HG03432 (cell line): ENCODE results near the gene GSG1.

Experiments used
- ATAC-seq: cut with Tn5 transposase; IDR thresholded peaks from one replicate; pipeline ENCODE4 v1.9.1; 2021; ENCODE audit warnings: mild to moderate bottlenecking, moderate library complexity; ENCODE audit not compliant: unreplicated experiment

Gene GSG1

DNA sequence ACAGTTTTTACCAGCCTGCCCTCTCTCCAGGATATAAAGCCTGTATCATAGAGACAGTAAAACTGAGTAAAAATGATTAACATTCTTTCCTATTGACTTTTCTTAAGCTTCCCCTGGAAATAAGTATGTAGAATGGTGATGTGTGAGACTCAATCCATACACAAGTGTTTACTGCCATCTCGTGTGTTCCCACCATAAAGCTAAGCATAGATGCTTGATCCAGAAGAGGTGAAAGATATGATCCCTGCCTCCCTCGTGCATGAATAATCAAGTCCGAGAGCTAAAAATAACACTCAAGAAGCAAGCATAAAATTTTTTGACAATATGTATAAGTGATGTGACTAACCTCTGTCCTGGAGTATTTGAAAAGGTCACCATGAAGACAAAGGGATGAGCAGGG, 16.9 kb upstream of the GSG1 start:
- ATAC-seq, result no peak

GRCh38 chr12:13119826-13120225, 16.4 kb upstream of the GSG1 start:
- no peak for ATAC-seq

GRCh38 chr12:13117029-13117428, 13.6 kb upstream of the GSG1 start:
- ATAC-seq, result no peak

- ATAC-seq, result no peak
Measured at GRCh38 chr12:13116259-13116658, 12.8 kb upstream of the GSG1 start.

GRCh38 chr12:13114251-13115052, 11.0 kb upstream of the GSG1 start:
- no peak for ATAC-seq

DNA sequence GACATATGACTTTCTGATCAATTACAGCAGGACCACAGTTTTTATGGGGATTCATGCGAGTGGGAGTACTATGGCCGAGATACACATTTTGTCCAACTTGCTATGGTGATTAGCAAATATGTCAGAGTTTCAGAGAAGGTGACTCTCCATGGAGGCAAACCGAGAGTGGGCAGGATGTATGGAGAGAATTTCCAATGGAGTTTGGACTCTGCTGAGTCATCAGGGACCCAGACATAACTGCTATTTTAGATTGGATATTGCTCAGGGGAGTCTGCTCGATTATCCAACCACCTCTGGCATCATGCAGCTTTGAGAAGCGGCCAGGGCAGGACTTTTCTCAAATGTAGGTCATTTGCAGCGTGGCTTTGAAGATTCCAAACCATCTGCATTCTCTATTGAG, 9.5 kb upstream of the GSG1 start:
- no peak for ATAC-seq

GRCh38 chr12:13106666-13107065, 3.2 kb upstream of the GSG1 start:
- no peak for ATAC-seq

- no peak for ATAC-seq
Measured at GRCh38 chr12:13105781-13106180, 2.3 kb upstream of the GSG1 start.

DNA sequence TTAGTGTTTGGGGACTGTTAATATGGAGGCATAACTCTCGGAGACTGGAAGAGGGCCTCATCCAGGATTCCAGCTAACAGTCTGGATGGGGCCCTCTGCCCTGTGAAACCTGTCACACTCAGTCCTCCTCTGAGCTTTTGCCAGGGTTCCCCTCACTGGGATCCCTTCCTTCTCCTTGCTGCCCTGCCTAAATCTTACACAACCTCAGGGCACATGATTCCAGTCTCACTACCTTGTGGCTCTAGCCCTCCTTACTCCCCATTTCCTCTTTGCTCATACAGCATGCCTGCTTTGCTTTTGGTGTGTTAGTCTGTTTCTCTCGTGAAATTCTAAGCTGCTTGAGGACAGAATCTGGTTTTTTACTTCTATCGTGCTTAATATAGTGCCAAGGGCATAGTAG, 942 bp upstream of the GSG1 start:
- no peak for ATAC-seq

- no peak for ATAC-seq
Measured at GRCh38 chr12:13102461-13103195, 839 bp downstream of the GSG1 start.

DNA sequence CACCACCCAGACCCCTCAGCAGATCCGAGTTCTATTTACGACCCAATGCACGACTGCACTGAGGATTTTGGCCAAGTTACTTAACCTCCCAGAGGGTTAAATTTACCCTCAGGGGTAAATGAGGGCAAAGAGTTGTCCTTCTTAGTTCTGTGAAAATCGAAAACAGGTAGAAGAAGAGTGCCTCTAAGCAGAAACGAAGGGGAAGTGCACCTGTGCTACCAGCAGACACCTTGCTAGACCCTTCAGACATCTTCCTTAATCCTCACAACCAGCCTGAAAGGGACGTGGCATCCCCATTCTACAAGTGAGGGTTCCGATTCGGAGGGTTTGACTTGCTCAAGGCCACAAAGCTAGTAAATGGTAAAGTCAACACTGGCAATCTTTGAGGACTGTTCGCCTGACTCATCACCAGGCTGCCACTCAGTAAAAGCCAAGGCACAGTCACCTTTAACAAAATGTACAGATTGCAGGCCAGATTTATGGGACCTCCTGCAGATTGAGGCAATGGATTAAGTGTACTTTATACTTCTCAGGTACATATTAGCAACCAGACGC, 1.6 kb downstream of the GSG1 start:
- ATAC-seq, result no peak

DNA sequence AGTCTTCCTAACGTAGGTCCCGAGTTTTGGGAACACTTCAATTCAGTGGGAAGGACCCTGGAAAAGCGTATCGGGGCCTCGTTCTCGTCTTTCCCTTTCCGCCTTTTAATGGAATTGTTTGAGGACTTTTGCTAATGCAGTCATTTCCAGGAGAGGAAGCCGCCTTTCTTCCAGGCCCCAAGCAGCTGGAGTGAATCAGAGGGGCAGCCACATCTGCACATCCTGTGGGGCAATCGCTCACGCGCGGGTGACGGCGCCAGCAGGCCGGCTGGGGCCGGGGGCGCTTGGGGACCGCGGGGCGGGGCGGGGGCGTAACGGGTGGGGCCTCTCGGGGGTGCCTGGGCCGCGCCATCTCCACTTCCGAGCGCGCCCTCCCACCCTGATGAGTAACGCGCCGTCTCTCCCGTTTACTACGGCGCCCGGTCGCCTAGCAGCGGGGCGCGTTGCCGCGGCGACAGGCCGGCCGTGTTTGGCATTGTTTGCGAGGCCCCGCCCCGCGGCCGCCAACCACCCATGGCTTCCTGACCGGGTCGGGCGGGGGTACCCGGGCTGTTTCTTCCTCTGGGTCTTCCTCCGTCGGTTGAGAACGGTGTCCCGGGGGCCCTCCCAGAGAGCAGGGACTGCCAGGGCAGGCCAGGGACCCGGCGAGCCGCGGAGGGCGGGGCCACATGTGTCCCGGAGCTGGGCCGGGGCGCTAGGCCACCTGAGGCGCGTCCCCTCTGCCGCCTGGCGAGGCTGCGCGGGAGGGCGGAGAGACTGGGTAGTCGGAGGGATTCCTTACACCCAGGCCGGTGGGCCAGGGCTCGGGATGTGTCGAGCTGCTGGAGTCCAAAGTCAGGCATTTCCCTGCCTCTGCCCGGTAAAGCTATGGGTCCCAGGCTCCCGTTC, 2.3 kb downstream of the GSG1 start:
- ATAC-seq, result peak; percentile 94

GRCh38 chr12:13100605-13100881, 2.9 kb downstream of the GSG1 start:
- no peak for ATAC-seq

- ATAC-seq, result no peak
Measured at GRCh38 chr12:13099844-13100604, 3.4 kb downstream of the GSG1 start.

GRCh38 chr12:13099066-13099843, 4.2 kb downstream of the GSG1 start:
- ATAC-seq, result no peak

- ATAC-seq, result no peak
Measured at GRCh38 chr12:13097491-13098011, 5.9 kb downstream of the GSG1 start.

GRCh38 chr12:13095266-13095995, 8.0 kb downstream of the GSG1 start:
- no peak for ATAC-seq

DNA sequence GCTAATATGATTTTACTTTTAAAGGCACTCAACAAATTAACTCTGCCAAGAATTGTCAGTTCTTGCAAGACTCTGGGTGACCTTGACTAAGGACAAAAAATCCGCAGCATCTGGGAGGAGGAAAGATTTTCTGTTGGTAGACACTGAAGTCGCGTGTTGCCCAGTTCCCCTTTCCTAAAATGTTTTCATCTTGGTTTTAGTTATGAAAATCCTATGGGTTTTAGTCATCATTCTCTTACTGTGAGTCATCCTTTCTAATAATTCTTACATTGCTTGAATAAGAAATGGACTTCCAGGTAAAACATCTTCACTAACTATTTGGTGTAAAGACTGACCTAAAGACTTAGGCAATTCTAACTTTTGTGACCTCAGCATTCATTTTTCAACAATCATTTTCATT, 9.1 kb downstream of the GSG1 start:
- ATAC-seq, result peak; percentile 47

DNA sequence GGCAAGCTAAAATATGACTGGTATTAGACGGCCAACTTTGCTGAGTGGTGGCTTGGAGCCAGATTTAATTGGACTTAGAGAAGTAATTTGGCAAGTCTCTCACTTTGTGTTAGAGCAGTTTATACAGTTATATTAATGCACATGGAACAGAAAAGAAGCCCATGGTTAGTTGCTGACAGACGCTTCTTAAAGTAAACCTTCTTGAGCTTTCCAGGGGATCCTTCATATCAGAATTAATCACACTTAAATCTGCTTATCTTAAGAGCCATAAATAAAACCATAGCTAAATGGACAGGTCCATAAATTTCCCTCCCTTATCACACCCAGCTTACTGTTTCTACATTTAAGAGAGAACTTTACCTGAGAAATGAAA, 9.6 kb downstream of the GSG1 start:
- no peak for ATAC-seq
